ENCODE measurements around the gene PIBF1.
A peak's percentile ranks its signal among the peaks of the same experiment; 100 is the strongest.
"Not testable (repeated sequence)": the region's sequence is repeated elsewhere in the genome, so short reads cannot be mapped to it uniquely, and the experiment has no call there.

Gene PIBF1

DNA sequence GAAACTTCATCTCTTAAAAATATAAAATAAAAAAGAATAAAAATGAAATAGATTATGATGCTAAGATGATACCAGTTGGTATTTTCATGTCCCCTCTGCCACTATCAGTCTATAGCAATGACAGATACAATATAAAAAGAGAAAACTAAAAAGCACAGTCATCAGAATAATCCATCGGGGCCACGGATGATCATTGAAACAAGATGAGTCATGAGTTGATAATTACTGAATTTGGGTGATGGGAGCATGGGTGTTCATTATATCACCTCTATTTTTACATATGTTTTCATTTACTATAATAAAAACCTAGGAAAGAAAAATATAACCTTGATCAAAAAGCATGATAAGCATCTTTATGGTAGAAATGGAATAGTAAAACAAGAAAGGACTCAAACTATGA is 41.1 kb downstream of the PIBF1 start:
- no peak for DNase-seq

GRCh38 chr13:72823724-72824123 is 41.8 kb downstream of the PIBF1 start:
- DNase-seq: no peak

- no peak for DNase-seq
These were observed 52.7 kb downstream of the PIBF1 start for GRCh38 chr13:72834601-72835000.

- peak; percentile 15 for DNase-seq
These were observed 58.0 kb downstream of the PIBF1 start for GRCh38 chr13:72839831-72840426.

DNA sequence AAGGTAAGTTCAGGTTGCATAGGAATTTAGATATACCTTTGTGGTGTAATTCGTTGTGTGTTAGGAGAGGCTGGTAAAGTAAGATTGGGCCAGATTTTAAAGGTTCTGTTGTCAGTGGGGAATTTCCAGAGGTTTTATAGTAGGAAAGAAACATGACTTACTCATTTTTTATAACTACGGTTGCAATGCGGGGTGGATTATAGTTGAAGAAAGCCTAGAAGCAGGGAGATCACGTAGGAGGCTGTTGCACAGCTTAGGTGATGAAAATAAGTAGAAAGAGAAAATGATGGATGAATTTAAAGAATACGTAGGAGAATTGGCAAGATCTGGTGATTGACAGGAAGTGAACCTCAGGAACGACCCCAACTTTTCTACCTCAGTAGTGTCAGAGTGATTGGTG is 61.1 kb downstream of the PIBF1 start:
- DNase-seq: no peak

- not testable (repeated sequence) for DNase-seq
These were observed 63.2 kb downstream of the PIBF1 start for GRCh38 chr13:72845148-72845547.

GRCh38 chr13:72849571-72849970 is 67.6 kb downstream of the PIBF1 start:
- DNase-seq: no peak

DNA sequence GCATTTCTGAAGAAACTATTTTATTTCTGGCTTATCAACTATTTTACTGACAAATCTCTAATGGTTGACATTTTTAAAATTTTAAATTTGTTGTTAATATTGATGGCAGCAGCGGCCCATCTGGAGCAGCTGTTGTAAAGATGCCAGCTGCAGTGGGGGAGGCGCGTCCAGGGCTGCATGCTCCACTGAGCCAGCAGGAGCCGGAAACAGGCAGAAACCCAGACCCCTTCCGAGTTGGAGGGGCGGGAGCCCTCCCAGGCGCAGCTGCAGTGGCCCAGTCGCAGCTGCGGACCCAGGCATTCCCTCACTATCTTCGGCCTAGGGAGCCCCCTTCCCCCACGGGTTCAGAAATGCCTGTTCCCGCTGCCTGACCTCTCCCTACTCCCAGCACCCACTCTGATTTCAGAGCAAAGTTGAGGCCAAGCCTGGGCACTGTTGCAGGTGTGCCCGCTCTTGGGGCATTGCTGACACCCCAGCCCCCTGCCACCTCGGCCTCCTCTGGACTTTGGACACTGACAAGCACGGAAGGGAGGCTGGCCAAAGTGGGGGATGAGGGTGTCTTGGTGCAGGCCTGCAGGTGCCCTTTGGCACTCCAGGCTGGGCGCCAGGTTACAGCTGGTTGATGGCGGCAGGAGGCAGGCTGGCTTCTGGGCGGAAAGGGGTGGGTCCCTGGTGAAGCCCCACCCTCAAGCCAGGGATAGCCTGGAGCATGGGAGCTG is 69.2 kb downstream of the PIBF1 start:
- DNase-seq: no peak

DNA sequence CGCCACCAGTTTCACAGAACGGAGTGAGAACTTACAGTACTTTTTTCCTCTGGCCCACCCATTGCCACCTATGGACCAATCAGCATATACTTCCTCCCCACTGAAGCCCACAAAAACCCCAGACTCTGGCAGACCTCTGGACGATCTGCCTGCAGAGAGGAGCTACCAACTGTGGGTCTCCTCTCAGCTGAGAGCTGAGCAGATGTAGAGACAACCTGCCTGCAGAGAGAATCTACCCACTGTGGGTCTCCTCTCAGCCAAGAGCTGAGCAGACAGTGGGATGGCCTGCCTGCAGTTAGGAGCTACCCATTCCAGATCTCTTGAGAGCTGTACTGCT is 69.7 kb downstream of the PIBF1 start:
- no peak for DNase-seq

DNA sequence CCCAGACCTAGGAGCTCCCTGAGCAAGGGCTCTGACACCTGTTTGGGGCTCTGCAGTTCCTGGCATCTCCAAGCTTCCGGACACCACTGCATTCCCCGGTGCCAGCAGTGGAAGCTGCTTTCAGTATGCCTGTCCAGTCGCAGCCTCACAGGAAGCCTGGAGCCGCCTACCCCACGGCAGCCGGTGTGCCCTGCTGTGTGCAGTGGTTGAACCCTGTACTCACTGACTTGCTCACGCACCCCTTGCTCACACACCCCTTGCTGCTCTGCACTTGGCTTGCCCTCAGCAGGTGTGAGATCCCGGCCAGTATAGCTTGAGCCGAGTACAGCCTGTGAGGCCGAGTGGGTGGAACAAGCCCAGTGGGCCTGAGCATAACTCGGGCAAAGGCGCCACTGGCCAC is 70.3 kb downstream of the PIBF1 start:
- DNase-seq: no peak

DNA sequence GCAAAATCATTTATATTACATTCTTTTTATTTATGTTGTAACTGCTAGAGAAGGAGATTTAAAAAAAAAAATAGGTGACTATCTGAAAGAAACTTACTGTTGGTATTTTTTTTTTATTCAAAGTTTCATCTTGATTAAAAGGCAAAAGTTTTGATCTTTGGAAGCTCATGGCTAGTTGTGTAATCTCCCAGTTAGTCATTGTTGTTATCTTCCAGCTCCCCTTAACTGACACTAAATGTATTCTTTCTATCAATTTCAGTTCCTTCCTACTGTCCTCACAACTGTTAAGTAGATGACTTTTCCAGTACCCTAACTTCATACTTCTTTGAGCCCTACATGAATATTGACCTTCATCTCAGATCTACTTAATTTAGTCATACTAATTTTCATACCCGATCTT is 71.1 kb downstream of the PIBF1 start:
- DNase-seq: no peak

- no peak for DNase-seq
These were observed 82.4 kb downstream of the PIBF1 start for GRCh38 chr13:72864142-72865011.

GRCh38 chr13:72868229-72868628 is 86.3 kb downstream of the PIBF1 start:
- no peak for DNase-seq

DNA sequence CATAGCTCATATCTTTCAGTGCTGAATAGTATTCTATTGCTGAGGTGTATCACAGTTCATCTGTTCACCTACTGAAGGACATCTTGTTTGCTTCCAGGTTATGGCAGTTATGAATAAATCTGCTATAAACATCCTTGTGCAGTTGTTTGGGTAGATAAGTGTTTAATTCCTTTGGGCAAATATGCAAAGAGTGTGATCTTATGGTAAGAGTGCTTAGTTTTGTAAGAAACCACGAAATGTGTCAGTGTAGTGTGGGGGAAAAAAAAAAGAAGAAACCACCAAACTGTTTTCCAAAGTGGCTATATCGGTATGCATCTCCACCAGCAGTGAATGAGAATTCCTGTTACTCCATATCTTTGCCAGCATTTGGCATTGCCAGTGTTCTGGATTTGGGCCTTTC is 93.3 kb downstream of the PIBF1 start:
- no peak for DNase-seq

DNA sequence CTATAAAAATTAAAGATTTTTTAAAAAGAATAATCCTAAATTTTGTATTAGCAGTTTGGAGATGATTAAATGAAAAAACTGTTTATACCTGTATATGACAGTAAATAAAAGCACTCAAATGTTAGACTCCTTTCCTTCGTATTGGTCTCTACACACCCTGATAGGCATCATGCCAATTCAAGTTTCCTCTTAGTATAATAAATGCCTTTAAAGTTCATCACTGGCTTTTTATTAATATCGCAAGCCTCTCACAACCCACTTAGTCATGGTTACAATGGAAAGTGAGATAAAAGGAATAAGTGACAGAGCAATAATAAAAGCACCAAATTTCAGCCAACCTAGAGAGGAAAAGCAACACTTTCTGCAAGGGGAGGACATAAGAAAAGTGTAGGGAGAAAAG is 102.2 kb downstream of the PIBF1 start:
- peak; percentile 68 for DNase-seq

- DNase-seq: peak; percentile 41
These were observed 104.5 kb downstream of the PIBF1 start for GRCh38 chr13:72886272-72887067.

- DNase-seq: no peak
These were observed 107.6 kb downstream of the PIBF1 start for GRCh38 chr13:72889495-72889894.

GRCh38 chr13:72890546-72890945 is 108.6 kb downstream of the PIBF1 start:
- DNase-seq: peak; percentile 37

DNA sequence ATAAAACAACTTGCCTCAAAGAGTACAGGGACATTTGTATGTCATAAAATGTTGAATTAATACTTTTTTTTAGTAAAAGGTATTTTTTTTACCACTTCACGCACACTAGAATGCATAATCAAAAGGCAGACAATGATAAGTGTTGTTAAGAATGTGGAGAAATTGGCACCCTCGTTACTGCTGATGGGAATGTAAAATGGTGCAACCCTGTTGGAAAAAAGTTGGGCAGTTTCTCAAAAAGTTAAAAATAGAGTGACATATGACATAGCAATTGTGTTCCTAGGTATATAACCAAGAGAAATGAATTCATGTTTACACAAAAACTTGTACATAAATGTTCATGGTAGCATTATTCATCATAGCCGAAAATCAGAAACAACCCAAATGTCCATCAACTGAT is 109.5 kb downstream of the PIBF1 start:
- no peak for DNase-seq

DNA sequence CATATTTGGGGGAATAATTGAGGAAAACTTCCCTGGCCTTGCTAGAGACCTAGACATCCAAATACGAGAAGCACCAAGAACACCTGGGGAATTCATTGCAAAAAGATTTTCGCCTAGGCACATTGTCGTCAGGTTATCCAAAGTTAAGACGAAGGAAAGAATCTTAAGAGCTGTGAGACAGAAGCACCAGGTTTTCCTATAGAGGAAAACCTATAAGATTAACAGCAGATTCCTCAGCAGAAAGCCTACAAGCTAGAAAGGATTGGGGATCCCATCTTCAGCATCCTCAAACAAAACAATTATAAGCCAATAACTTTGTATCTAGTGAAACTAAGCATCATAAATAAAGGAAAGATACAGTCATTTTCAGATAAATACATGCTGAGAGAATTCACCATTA is 114.9 kb downstream of the PIBF1 start:
- DNase-seq: no peak

GRCh38 chr13:72901546-72901945 is 119.6 kb downstream of the PIBF1 start:
- not testable (repeated sequence) for DNase-seq

DNA sequence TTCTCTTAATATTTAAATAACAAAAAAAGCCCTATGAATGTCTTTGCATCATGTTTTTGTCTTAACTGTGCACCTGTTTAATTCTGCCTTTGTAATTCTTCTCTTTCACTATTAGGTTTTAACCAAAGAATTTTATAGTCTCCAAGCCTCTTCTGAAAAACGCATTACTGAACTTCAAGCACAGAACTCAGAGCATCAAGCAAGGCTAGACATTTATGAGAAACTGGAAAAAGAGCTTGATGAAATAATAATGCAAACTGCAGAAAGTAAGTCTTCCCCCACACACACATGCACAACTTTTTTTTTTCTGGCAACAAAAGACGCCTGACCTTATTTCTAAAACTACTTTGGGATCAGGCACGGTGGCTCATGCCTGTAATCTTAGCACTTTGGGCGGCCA is 126.5 kb downstream of the PIBF1 start:
- DNase-seq: no peak

DNA sequence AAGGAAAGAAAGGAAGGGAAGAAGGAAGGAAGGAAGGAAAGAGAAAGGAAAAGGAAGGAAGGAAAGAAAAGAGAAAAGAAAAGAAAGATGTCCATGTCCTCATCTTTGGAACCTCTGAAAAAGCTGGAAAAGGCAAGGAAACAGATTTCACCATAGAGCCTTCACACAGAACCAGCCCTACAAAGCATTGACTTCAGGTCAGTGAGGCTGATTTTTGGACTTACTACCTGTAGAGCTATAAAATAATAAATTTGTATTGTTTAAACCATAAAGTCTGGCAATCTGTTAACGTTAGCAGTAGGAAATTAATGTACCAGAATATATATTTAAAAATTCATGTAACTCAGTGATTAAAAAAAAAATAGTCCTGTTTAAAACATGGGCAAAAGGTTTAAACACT is 130.0 kb downstream of the PIBF1 start:
- no peak for DNase-seq

Measured in NCI-H226 (cell line).